Measurements from ENCODE around the gene GNB1.

Gene GNB1

GRCh38 chr1:1776672-1777582, 114.0 kb downstream of the GNB1 start:
- peaks cover 58% of the 10 kb centered on the region for H3K4me1 Mint-ChIP-seq (ENCODE audit: low read depth)
- peak overlapping the region; percentile 80 for H3K27ac Mint-ChIP-seq
- H3K4me3 Mint-ChIP-seq = peak overlapping the region; percentile 82
- H3K27me3 Mint-ChIP-seq = no peaks in the 10 kb centered on the region
- H3K36me3 Mint-ChIP-seq (ENCODE audit: low read depth) = peaks cover 16% of the 10 kb centered on the region
- H3K9me3 Mint-ChIP-seq = no peaks in the 10 kb centered on the region

- H3K4me3 Mint-ChIP-seq = peak overlapping the region; percentile 82
- no peaks in the 10 kb centered on the region for H3K27me3 Mint-ChIP-seq
- peaks cover 28% of the 10 kb centered on the region for H3K36me3 Mint-ChIP-seq (ENCODE audit: low read depth)
- H3K27ac Mint-ChIP-seq = peak overlapping the region; percentile 71
- peaks cover 45% of the 10 kb centered on the region for H3K4me1 Mint-ChIP-seq (ENCODE audit: low read depth)
- H3K9me3 Mint-ChIP-seq = peaks cover 4% of the 10 kb centered on the region
Observed at GRCh38 chr1:1775327-1776226, 115.3 kb downstream of the GNB1 start.

- Mint-ChIP-seq H3K4me3 (no peak overlapping the region), H3K27ac (no peak overlapping the region)
Observed at GRCh38 chr1:1773874-1774273, 117.0 kb downstream of the GNB1 start.

GRCh38 chr1:1771096-1771495, 119.8 kb downstream of the GNB1 start:
- Mint-ChIP-seq H3K4me3 (no peak overlapping the region), H3K9me3 (peaks cover 4% of the 10 kb centered on the region), H3K4me1 (ENCODE audit: low read depth) (peaks cover 12% of the 10 kb centered on the region), H3K27me3 (no peaks in the 10 kb centered on the region), H3K27ac (no peak overlapping the region), H3K36me3 (ENCODE audit: low read depth) (peaks cover 50% of the 10 kb centered on the region)

More at GRCh38 chr1:1773874-1774273, 117.0 kb downstream of the GNB1 start:
- peaks cover 28% of the 10 kb centered on the region for H3K4me1 Mint-ChIP-seq (ENCODE audit: low read depth)
- peaks cover 4% of the 10 kb centered on the region for H3K9me3 Mint-ChIP-seq
- H3K36me3 Mint-ChIP-seq (ENCODE audit: low read depth) = peaks cover 35% of the 10 kb centered on the region
- H3K27me3 Mint-ChIP-seq = no peaks in the 10 kb centered on the region

- H3K36me3 Mint-ChIP-seq (ENCODE audit: low read depth) = peaks cover 43% of the 10 kb centered on the region
- H3K4me3 Mint-ChIP-seq = no peak overlapping the region
- peaks cover 4% of the 10 kb centered on the region for H3K9me3 Mint-ChIP-seq
- no peaks in the 10 kb centered on the region for H3K27me3 Mint-ChIP-seq
- H3K4me1 Mint-ChIP-seq (ENCODE audit: low read depth) = peaks cover 2% of the 10 kb centered on the region
- no peak overlapping the region for H3K27ac Mint-ChIP-seq
Observed at GRCh38 chr1:1770102-1770501, 120.8 kb downstream of the GNB1 start.

- Mint-ChIP-seq H3K27ac (no peak overlapping the region), H3K27me3 (no peaks in the 10 kb centered on the region), H3K4me3 (no peak overlapping the region), H3K4me1 (ENCODE audit: low read depth) (no peaks in the 10 kb centered on the region), H3K9me3 (peaks cover 4% of the 10 kb centered on the region), H3K36me3 (ENCODE audit: low read depth) (peaks cover 54% of the 10 kb centered on the region)
Observed at GRCh38 chr1:1768249-1768992, 122.5 kb downstream of the GNB1 start.

- no peak overlapping the region for H3K27ac Mint-ChIP-seq
- H3K27me3 Mint-ChIP-seq = no peaks in the 10 kb centered on the region
- no peaks in the 10 kb centered on the region for H3K9me3 Mint-ChIP-seq
- no peak overlapping the region for H3K4me3 Mint-ChIP-seq
- H3K4me1 Mint-ChIP-seq (ENCODE audit: low read depth) = no peaks in the 10 kb centered on the region
- H3K36me3 Mint-ChIP-seq (ENCODE audit: low read depth) = peaks cover 45% of the 10 kb centered on the region
Observed at GRCh38 chr1:1764876-1765470, 125.9 kb downstream of the GNB1 start.

GRCh38 chr1:1763657-1764621, 126.9 kb downstream of the GNB1 start:
- Mint-ChIP-seq H3K4me1 (ENCODE audit: low read depth) (no peaks in the 10 kb centered on the region), H3K9me3 (no peaks in the 10 kb centered on the region), H3K27ac (no peak overlapping the region), H3K36me3 (ENCODE audit: low read depth) (peaks cover 45% of the 10 kb centered on the region), H3K27me3 (no peaks in the 10 kb centered on the region), H3K4me3 (no peak overlapping the region)

GRCh38 chr1:1761504-1762376, 129.1 kb downstream of the GNB1 start:
- Mint-ChIP-seq H3K4me1 (ENCODE audit: low read depth) (no peaks in the 10 kb centered on the region), H3K27me3 (no peaks in the 10 kb centered on the region), H3K4me3 (no peak overlapping the region), H3K27ac (no peak overlapping the region), H3K9me3 (no peaks in the 10 kb centered on the region), H3K36me3 (ENCODE audit: low read depth) (peaks cover 36% of the 10 kb centered on the region)

- Mint-ChIP-seq H3K36me3 (ENCODE audit: low read depth) (peaks cover 39% of the 10 kb centered on the region), H3K4me1 (ENCODE audit: low read depth) (no peaks in the 10 kb centered on the region), H3K4me3 (no peak overlapping the region), H3K27me3 (no peaks in the 10 kb centered on the region), H3K9me3 (no peaks in the 10 kb centered on the region), H3K27ac (no peak overlapping the region)
Observed at GRCh38 chr1:1760715-1761114, 130.2 kb downstream of the GNB1 start.

- Mint-ChIP-seq H3K27me3 (no peaks in the 10 kb centered on the region), H3K9me3 (no peaks in the 10 kb centered on the region), H3K27ac (no peak overlapping the region), H3K36me3 (ENCODE audit: low read depth) (peaks cover 39% of the 10 kb centered on the region), H3K4me1 (ENCODE audit: low read depth) (no peaks in the 10 kb centered on the region), H3K4me3 (no peak overlapping the region)
Observed at GRCh38 chr1:1760345-1760650, 130.6 kb downstream of the GNB1 start.

- Mint-ChIP-seq H3K36me3 (ENCODE audit: low read depth) (peaks cover 39% of the 10 kb centered on the region), H3K27me3 (no peaks in the 10 kb centered on the region)
Observed at GRCh38 chr1:1759456-1760344, 131.2 kb downstream of the GNB1 start.

More at GRCh38 chr1:1759456-1760344, 131.2 kb downstream of the GNB1 start:
- H3K27ac Mint-ChIP-seq = no peak overlapping the region
- H3K4me3 Mint-ChIP-seq = no peak overlapping the region
- no peaks in the 10 kb centered on the region for H3K4me1 Mint-ChIP-seq (ENCODE audit: low read depth)
- no peaks in the 10 kb centered on the region for H3K9me3 Mint-ChIP-seq

Data from stimulated activated naive CD8-positive, alpha-beta T cell treated with anti-CD3 and anti-CD28 coated beads, Interleukin-15, Interleukin-2, amounts not matched to agents 100 ng/mL and 50 ng/mL, for 24 hours (primary cell).